OCI-LY1 (cell line): ENCODE measurements around the gene STXBP6.
"Not testable (repeated sequence)": the region's sequence is repeated elsewhere in the genome, so short reads cannot be mapped to it uniquely, and the experiment has no call there.

Experiments used
- CTCF ChIP-seq: fragments of 200-600 bp; sonication (generic), shearing (Covaris generic); IDR thresholded peaks from 2 replicates; pipeline ENCODE4 v1.5.1; 2017; ENCODE audit warnings: mild to moderate bottlenecking, antibody characterized with exemption, low read length, moderate library complexity, mixed read lengths
- EZH2 ChIP-seq: fragments of 200-600 bp; sonication (generic), shearing (Covaris generic); IDR thresholded peaks from 2 replicates; pipeline ENCODE4 v1.8.0; 2017; ENCODE audit warnings: borderline replicate concordance, mixed run types, mild to moderate bottlenecking, antibody characterized with exemption, low read length, moderate library complexity, mixed read lengths

GRCh38 chr14:24773564-24773963, 276.4 kb downstream of the STXBP6 start:
- TF ChIP-seq CTCF, EZH2: not testable (repeated sequence)
